ENCODE results near the gene PCDHGC5. TPM values are rescaled to one million over a fixed set of nuclear protein-coding genes. Genes with fewer than 3 reads are reported as not detected.
A peak's percentile ranks its signal among the peaks of the same experiment; 100 is the strongest.

The PCDHGC5 gene
- total RNA-seq, 1 donor from 2014 or later, result 1.3 TPM

DNA sequence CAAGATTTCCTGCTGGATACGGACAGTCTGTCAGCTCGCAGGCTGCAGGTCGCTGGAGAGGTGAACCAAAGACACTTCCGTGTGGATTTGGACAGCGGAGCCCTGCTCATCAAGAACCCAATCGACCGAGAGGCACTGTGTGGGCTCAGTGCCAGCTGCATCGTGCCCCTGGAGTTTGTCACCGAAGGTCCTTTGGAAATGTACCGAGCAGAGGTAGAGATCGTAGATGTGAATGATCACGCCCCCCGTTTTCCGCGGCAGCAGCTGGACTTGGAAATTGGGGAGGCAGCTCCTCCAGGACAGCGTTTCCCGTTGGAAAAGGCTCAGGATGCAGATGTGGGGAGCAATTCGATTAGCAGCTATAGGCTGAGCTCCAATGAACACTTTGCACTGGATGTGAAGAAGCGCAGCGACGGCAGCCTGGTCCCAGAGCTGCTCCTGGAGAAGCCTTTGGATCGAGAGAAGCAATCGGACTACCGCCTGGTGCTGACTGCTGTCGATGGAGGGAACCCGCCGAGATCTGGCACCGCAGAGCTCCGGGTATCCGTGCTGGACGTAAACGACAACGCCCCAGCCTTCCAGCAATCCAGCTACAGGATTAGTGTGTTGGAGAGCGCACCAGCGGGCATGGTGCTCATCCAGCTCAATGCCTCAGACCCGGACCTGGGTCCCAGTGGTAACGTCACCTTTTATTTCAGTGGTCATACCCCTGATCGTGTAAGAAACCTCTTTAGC lies 3.4 kb upstream of the PCDHGC5 start:
- no peak overlapping the region for H3K27ac Mint-ChIP-seq
- H3K9me3 Mint-ChIP-seq (ENCODE audit: low read depth), result no peaks in the 10 kb centered on the region
- peaks cover 22% of the 10 kb centered on the region for H3K4me1 Mint-ChIP-seq (ENCODE audit: low read depth)
- no peak for DNase-seq (ENCODE audit: low spot score, unreplicated experiment)
- TF ChIP-seq, protein P1, sequence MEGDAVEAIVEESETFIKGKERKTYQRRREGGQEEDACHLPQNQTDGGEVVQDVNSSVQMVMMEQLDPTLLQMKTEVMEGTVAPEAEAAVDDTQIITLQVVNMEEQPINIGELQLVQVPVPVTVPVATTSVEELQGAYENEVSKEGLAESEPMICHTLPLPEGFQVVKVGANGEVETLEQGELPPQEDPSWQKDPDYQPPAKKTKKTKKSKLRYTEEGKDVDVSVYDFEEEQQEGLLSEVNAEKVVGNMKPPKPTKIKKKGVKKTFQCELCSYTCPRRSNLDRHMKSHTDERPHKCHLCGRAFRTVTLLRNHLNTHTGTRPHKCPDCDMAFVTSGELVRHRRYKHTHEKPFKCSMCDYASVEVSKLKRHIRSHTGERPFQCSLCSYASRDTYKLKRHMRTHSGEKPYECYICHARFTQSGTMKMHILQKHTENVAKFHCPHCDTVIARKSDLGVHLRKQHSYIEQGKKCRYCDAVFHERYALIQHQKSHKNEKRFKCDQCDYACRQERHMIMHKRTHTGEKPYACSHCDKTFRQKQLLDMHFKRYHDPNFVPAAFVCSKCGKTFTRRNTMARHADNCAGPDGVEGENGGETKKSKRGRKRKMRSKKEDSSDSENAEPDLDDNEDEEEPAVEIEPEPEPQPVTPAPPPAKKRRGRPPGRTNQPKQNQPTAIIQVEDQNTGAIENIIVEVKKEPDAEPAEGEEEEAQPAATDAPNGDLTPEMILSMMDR (IDR thresholded peaks at IDR 0.05; ENCODE audit: unreplicated experiment), result no peak
- H3K36me3 Mint-ChIP-seq (ENCODE audit: insufficient read depth), result peaks cover 5% of the 10 kb centered on the region
- H3K4me3 Mint-ChIP-seq (ENCODE audit: low read depth), result peak overlapping the region; percentile 78
- H3K27me3 Mint-ChIP-seq, result peaks cover 15% of the 10 kb centered on the region

GRCh38 chr5:141486091-141486490 lies 2.8 kb upstream of the PCDHGC5 start:
- Mint-ChIP-seq H3K27ac (no peak overlapping the region), H3K36me3 (ENCODE audit: insufficient read depth) (peaks cover 7% of the 10 kb centered on the region), H3K27me3 (peaks cover 21% of the 10 kb centered on the region), H3K4me1 (ENCODE audit: low read depth) (peaks cover 22% of the 10 kb centered on the region), H3K4me3 (ENCODE audit: low read depth) (no peak overlapping the region), H3K9me3 (ENCODE audit: low read depth) (no peaks in the 10 kb centered on the region)
- TF ChIP-seq, protein P1 (IDR thresholded peaks at IDR 0.05; ENCODE audit: unreplicated experiment), result no peak
- no peak for DNase-seq (ENCODE audit: low spot score, unreplicated experiment)

DNA sequence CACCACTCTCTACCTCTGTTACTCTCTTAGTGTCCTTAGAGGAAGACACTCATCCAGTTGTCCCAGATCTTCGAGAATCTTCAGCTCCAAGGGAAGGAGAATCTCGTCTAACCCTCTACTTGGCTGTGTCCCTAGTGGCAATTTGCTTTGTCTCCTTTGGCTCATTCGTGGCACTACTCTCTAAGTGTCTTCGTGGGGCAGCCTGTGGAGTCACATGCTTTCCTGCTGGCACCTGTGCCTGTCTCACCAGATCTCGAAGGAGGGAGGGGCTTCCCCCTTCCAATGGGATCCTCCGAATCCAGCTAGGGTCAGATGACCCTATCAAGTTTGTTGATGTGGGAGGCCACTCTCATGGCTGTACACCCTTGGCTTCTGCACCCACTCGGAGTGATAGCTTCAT lies 1.8 kb upstream of the PCDHGC5 start:
- H3K9me3 Mint-ChIP-seq (ENCODE audit: low read depth), result no peaks in the 10 kb centered on the region
- no peak overlapping the region for H3K27ac Mint-ChIP-seq
- peaks cover 7% of the 10 kb centered on the region for H3K36me3 Mint-ChIP-seq (ENCODE audit: insufficient read depth)
- peaks cover 22% of the 10 kb centered on the region for H3K4me1 Mint-ChIP-seq (ENCODE audit: low read depth)
- no peak for DNase-seq (ENCODE audit: low spot score, unreplicated experiment)
- peak overlapping the region; percentile 12 for H3K4me3 Mint-ChIP-seq (ENCODE audit: low read depth)
- peaks cover 27% of the 10 kb centered on the region for H3K27me3 Mint-ChIP-seq
- TF ChIP-seq, protein P1 (IDR thresholded peaks at IDR 0.05; ENCODE audit: unreplicated experiment), result no peak

GRCh38 chr5:141489841-141490240 lies 960 bp downstream of the PCDHGC5 start:
- Mint-ChIP-seq H3K4me1 (ENCODE audit: low read depth) (peaks cover 10% of the 10 kb centered on the region), H3K9me3 (ENCODE audit: low read depth) (no peaks in the 10 kb centered on the region)
- DNase-seq (ENCODE audit: low spot score, unreplicated experiment), result no peak

DNA sequence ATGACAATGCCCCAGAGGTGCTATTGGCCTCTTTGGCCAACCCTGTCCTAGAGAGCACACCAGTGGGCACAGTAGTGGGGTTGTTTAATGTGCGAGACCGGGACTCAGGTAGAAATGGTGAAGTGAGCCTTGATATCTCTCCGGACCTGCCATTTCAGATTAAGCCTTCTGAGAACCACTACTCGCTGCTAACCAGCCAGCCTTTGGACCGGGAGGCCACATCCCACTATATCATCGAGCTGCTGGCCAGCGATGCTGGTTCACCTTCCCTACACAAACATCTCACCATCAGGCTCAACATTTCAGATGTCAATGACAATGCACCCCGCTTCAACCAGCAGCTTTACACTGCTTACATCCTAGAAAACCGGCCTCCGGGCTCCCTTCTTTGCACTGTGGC lies 1.4 kb downstream of the PCDHGC5 start:
- Mint-ChIP-seq H3K36me3 (ENCODE audit: insufficient read depth) (peaks cover 7% of the 10 kb centered on the region), H3K27ac (no peak overlapping the region), H3K9me3 (ENCODE audit: low read depth) (no peaks in the 10 kb centered on the region), H3K4me3 (ENCODE audit: low read depth) (no peak overlapping the region), H3K4me1 (ENCODE audit: low read depth) (peaks cover 5% of the 10 kb centered on the region), H3K27me3 (peaks cover 31% of the 10 kb centered on the region)
- TF ChIP-seq, protein P1 (IDR thresholded peaks at IDR 0.05; ENCODE audit: unreplicated experiment), result no peak
- DNase-seq (ENCODE audit: low spot score, unreplicated experiment), result no peak

More at GRCh38 chr5:141489841-141490240, 960 bp downstream of the PCDHGC5 start:
- H3K27ac Mint-ChIP-seq, result no peak overlapping the region
- TF ChIP-seq, protein P1 (IDR thresholded peaks at IDR 0.05; ENCODE audit: unreplicated experiment), result no peak
- peaks cover 34% of the 10 kb centered on the region for H3K27me3 Mint-ChIP-seq
- no peak overlapping the region for H3K4me3 Mint-ChIP-seq (ENCODE audit: low read depth)
- peaks cover 7% of the 10 kb centered on the region for H3K36me3 Mint-ChIP-seq (ENCODE audit: insufficient read depth)

Data from progenitor cell of endocrine pancreas (in vitro differentiated cells).